IMR-90 (cell line): ENCODE data around the gene ZKSCAN8.

ENCODE experiments used
- CTCF ChIP-seq: conservative IDR thresholded peaks from 2 replicates; pipeline ENCODE4 v1.5.1; 2012; ENCODE audit warnings: mild to moderate bottlenecking, low read depth, low read length, improper control_type of control experiment
- FOS ChIP-seq: fragments of 150-350 bp; IDR thresholded peaks from 2 replicates; pipeline ENCODE4 v1.6.1; 2016; ENCODE audit warnings: low read depth, low read length
- NFE2L2 ChIP-seq: fragments of 150-350 bp; IDR thresholded peaks from 2 replicates; pipeline ENCODE4 v1.6.1; 2016; ENCODE audit warnings: low read depth, mild to moderate bottlenecking, low read length
- POLR2A ChIP-seq: IDR thresholded peaks from 2 replicates; pipeline ENCODE4 v1.6.1; 2012; ENCODE audit warnings: mild to moderate bottlenecking, low read depth, low read length
- SMC3 ChIP-seq: fragments of 150-350 bp; IDR thresholded peaks from 2 replicates; pipeline ENCODE4 v1.6.1; 2016; ENCODE audit warnings: low read depth, mild to moderate bottlenecking, antibody characterized with exemption, low read length, moderate library complexity
- USF2 ChIP-seq: fragments of 150-350 bp; IDR thresholded peaks from 2 replicates; pipeline ENCODE4 v1.6.1; 2017; ENCODE audit warnings: mild to moderate bottlenecking, antibody characterized with exemption, low read length, low read depth

GRCh38 chr6:28167068-28167467, 25.4 kb downstream of the ZKSCAN8 start:
- TF ChIP-seq NFE2L2 (no peak), CTCF (no peak), SMC3 (no peak), POLR2A (no peak), FOS (no peak), USF2 (no peak)
